ENCODE measurements around the gene TMEM72. TPM values are rescaled to one million over a fixed set of nuclear protein-coding genes. Genes with fewer than 3 reads are reported as not detected.
A peak's percentile ranks its signal among the peaks of the same experiment; 100 is the strongest.

TMEM72 gene
- total RNA-seq, 2 experiments from 2014 or later: not detected

DNA sequence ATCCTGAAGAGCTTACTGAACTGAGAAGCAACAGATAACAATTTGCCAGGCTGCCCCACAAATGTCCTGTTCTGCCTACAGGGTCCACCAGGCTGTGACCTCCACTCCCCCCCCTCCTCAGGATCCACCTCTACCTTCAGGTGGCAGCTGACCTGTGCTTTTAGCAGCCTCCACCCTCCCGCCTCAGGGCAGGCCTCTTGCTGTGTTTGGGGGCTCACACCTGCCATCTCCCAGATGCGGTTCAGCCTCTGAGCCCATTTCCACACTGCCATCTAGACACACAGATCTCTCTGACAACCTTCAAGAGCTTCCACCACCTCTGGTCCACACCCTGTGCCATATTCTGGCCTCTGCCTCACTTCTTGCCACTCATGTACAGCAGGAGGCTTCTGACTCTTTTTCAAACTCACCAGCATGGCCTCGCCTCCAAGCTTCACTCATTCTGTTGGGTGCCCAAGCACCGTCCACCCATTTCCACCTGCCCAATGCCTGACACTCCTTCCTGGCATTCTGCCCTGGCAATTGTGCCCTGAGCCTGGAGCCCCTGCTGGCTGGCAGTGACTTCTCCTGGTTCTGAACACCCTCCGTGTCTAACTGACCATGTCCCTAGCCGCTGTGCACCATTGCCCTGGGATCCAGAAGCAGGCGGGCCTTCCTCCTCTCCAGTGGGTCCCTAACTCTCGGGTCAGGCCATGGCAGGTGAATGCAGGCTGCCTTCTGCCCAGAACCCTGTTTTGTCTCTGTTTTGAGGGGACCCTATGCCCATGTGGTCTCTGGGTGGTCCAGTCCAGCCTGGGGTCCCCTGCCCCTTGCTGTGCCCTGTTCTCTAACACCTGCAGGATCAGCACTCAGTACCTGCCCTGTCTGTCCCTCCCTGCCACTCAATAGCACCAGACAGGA is 18.5 kb downstream of the TMEM72 start:
- ChIA-PET CTCF (interaction anchor here (0.6 to 1.2 kb wide), 2 partner anchors 39 to 62 kb away, joined by 3 to 5 read pairs; no protein-coding TSS in a partner anchor), POLR2A (no interaction called here)
- DNase-seq: no peak
- Mint-ChIP-seq H3K4me1 (no peaks in the 10 kb centered on the region), H3K9me3 (ENCODE audit: low read depth) (no peaks in the 10 kb centered on the region), H3K36me3 (ENCODE audit: low read depth) (no peaks in the 10 kb centered on the region), H3K27me3 (no peaks in the 10 kb centered on the region), H3K27ac (no peak overlapping the region), H3K4me3 (no peak overlapping the region)
- no peak for ATAC-seq
- intact Hi-C loops (cut with DNase I, micrococcal nuclease): no loop called here

DNA sequence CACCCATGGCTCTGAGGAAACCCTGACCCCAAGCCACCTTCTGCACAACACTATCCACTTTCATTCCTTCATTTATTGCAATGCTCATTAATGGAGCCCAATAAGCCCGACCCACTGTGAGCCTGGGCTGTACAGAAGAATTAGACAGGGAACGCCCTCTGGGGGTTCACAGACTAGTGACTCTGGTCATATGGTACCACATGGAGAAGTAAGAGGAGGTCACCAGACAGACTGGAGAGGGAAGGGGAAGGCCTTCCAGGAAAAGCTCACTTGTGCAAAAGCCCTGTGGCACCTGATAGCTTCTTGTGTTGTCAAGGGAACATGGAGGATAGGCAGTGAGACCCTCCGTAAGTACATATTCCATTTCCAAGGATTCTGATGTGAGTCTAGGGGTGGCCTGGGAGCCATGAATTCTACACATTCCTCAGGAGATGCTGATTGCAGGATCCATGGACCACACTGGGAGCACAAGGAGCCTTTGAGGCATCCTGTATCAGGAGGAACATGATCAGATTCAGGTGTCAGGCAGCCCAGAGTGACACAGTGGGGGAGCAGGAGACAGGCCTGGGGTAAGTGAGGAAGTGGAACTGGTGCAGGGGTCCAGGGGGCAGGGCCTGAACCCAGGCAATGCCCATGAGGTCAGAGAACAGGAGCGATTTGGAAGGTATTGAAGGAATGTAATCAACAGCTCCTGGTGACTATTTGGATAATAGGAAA is 19.9 kb downstream of the TMEM72 start:
- DNase-seq: no peak
- no peak for ATAC-seq
- CTCF ChIA-PET: interaction anchor here (1.0 to 3.7 kb wide), 3 partner anchors 35 to 45 kb away, joined by 3 to 23 read pairs (median 17); no protein-coding TSS in a partner anchor
- no peak overlapping the region for H3K4me3 Mint-ChIP-seq
- peaks cover 5% of the 10 kb centered on the region for H3K4me1 Mint-ChIP-seq
- no peaks in the 10 kb centered on the region for H3K36me3 Mint-ChIP-seq (ENCODE audit: low read depth)
- H3K27me3 Mint-ChIP-seq: no peaks in the 10 kb centered on the region
- POLR2A ChIA-PET: no interaction called here
- H3K27ac Mint-ChIP-seq: no peak overlapping the region
- no peaks in the 10 kb centered on the region for H3K9me3 Mint-ChIP-seq (ENCODE audit: low read depth)
- intact Hi-C loops (cut with DNase I, micrococcal nuclease): no loop called here

DNA sequence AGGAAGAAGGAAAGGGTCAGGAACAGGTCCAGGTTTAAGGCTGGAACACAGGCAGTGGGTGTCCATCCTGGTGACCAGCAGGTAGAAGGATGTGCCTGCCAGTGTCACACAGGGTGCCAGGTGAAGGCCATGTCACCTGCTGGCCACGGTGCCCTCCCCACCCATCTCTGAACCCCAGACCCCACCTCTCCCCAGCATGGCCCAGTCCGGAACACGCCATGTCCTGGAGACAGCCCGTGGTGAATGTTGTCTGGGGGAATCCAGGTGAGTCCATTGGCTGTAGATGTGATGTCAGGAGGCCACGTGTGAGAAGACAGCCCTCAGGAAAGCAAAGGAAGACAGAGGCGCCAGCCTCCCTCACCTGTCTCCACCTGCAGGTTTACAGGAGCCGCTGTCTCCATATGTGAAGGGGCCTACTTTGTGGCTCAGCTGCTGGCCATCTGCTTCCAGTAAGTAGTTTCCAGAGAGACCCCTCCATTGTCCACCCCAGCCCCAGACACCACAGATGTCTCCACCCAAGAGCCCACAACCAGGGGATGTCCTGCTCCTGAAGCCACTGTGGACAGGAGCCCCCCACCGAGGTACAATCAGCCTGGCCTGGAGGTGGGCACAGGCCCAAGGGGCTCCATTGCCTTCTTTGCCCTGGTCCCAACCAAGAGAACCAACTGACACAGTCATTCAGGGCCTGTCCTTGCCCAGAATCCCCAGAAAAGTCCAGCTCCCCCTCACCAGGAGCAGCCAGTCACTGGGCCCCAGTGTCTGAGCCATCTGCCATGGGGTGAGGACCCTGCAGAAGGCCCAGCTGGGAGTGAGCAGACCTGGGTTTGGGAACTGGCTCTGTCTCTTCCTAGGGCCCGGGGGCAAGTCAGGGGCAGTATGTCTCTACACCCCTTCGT is 20.7 kb downstream of the TMEM72 start:
- Mint-ChIP-seq H3K27ac (no peak overlapping the region), H3K9me3 (ENCODE audit: low read depth) (no peaks in the 10 kb centered on the region), H3K4me1 (peaks cover 5% of the 10 kb centered on the region), H3K4me3 (no peak overlapping the region), H3K36me3 (ENCODE audit: low read depth) (no peaks in the 10 kb centered on the region), H3K27me3 (no peaks in the 10 kb centered on the region)
- ChIA-PET POLR2A (no interaction called here), CTCF (interaction anchor here (0.5 to 3.7 kb wide), 13 partner anchors 14 to 476 kb away, joined by 3 to 23 read pairs (median 6); partner anchors contain the start of gene DEPP1)
- intact Hi-C loops (cut with DNase I, micrococcal nuclease): loop anchor here (1.0 kb wide), 1 partner anchor 43 kb away; no protein-coding TSS in a partner anchor
- ATAC-seq (no peak), DNase-seq (no peak)

DNA sequence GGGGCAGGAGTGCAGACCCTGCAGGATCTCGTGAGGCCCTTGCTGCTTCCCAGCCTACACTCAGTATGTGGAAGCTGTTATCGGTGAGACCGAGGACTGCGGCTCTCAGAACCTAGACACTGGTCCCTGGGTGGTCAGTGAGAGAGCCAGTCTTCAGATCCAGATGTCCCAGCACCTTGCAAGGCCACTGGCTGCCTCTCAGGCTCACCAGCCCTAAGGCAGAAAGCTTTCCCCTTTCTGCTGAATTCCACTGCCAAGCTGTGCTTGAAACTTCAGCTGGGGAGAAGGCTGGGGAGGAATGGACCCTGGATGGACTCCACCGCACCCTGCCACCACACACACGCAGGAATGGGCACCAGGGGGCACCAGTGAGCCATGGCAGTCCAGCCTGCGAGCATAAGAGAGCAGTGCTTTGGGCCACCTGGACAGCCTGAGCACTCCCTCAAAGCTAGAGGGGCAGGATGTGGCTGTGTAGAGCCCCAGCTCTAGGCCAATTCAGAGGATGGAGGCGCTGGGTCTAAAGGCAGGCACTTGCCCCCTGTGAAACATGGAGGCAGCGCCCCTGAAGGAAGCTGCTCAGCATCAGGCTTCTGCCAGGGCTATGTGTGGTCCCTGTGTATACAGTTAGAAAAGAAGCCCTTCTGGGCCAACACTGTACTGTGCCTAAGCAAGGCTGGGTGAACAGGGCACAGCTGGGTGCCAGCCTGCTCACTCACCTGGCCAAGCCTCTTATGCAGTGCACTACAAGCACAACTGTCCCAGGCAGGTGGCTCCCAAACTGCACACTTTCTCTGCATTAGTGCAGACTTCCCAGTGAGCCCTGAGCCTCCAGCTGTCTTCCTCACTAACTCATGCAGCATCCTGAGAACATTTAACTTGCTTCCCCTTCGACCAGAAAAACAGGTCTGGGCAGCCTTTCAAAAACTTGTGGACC is 21.6 kb downstream of the TMEM72 start:
- ChIA-PET CTCF (interaction anchor here (0.5 to 3.7 kb wide), 15 partner anchors 12 to 475 kb away, joined by 3 to 23 read pairs (median 4); partner anchors contain the start of gene DEPP1), POLR2A (no interaction called here)
- H3K36me3 Mint-ChIP-seq (ENCODE audit: low read depth): no peaks in the 10 kb centered on the region
- no peak overlapping the region for H3K4me3 Mint-ChIP-seq
- no peaks in the 10 kb centered on the region for H3K27me3 Mint-ChIP-seq
- no peaks in the 10 kb centered on the region for H3K9me3 Mint-ChIP-seq (ENCODE audit: low read depth)
- H3K4me1 Mint-ChIP-seq: peaks cover 5% of the 10 kb centered on the region
- intact Hi-C loops (cut with DNase I, micrococcal nuclease): loop anchor here (1.0 kb wide), 1 partner anchor 43 kb away; no protein-coding TSS in a partner anchor
- ATAC-seq (peak; percentile 99), DNase-seq (peak; percentile 91)
- H3K27ac Mint-ChIP-seq: no peak overlapping the region

DNA sequence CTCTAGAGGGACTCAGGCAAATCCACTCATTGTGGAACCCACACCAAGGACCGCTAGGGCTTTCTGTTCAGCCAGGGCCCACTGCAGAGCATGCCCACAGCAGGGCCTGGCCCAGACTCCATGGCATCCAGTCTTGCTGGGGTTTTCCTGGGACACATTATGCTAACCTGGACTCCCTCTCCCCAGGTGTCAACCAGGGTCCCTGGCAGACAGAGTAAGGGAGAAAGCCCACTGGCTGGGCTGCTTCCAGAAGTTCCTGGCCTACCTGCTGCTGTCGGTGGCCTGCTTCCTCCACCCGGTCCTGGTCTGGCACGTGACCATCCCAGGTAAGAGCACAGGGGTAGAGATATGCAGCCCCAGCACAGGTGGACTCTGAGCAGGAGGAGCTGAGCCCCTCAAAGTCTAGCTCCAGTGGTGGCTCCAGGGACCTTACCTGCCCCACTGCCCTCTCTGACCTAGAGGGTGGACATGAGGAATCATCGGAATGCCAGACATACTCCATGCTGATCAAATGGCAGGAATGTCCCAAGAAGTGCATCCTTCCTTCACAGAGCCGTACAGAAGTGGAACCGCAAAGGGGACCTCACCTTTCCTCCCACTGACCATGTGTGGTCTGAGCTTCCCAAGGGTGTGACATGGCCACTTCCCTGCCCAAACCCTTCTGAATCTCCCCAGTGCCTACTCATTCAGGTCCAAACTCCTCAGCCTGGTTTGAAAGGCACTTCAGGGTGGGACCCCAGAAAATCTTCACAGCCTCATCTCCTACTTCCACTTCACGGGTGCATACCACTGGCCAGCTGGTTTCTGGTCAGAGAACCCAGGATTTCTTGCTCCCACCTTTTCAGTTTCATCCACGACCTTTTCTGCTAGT is 22.5 kb downstream of the TMEM72 start:
- no peak overlapping the region for H3K4me3 Mint-ChIP-seq
- no peaks in the 10 kb centered on the region for H3K36me3 Mint-ChIP-seq (ENCODE audit: low read depth)
- no peaks in the 10 kb centered on the region for H3K27me3 Mint-ChIP-seq
- DNase-seq (no peak), ATAC-seq (no peak)
- no peaks in the 10 kb centered on the region for H3K9me3 Mint-ChIP-seq (ENCODE audit: low read depth)
- intact Hi-C loops (cut with DNase I, micrococcal nuclease): no loop called here
- ChIA-PET CTCF (interaction anchor here (0.6 to 3.7 kb wide), 14 partner anchors 12 to 318 kb away, joined by 3 to 23 read pairs (median 6); partner anchors contain the start of gene DEPP1), POLR2A (no interaction called here)
- H3K4me1 Mint-ChIP-seq: peaks cover 5% of the 10 kb centered on the region
- no peak overlapping the region for H3K27ac Mint-ChIP-seq

DNA sequence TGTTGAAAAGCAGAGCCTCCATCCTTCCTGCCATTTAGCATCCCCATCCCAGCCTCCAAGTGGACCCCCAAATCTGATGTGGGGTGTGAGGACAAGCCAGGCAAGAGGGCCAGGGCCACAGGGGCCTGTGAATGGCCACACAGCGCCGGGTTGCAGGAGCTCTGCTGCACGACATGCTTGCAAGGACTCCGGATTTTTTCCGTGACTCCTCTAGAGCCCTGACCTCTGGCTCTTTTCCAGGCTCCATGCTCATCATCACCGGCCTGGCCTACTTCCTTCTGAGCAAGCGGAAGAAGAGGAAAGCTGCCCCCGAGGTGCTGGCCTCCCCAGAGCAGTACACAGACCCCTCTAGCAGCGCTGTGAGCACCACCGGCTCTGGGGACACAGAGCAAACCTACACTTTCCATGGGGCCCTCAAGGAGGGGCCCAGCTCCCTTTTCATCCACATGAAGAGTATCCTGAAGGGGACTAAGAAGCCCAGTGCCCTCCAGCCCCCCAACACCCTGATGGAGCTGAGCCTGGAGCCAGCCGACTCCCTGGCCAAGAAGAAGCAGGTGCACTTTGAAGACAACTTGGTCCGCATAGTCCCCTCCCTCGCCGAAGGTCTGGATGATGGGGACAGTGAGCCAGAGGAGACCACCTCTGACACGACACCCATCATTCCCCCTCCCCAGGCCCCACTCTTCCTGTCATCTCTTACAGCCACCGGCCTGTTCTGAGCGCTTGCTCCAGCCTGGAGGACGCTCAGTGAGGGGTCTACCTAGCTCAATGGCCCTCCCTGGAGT is 23.5 kb downstream of the TMEM72 start:
- no peak overlapping the region for H3K27ac Mint-ChIP-seq
- ChIA-PET CTCF (interaction anchor here (0.6 to 3.7 kb wide), 5 partner anchors 9 to 126 kb away, joined by 3 to 23 read pairs (median 4); no protein-coding TSS in a partner anchor), POLR2A (no interaction called here)
- peaks cover 5% of the 10 kb centered on the region for H3K4me1 Mint-ChIP-seq
- H3K9me3 Mint-ChIP-seq (ENCODE audit: low read depth): no peaks in the 10 kb centered on the region
- intact Hi-C loops (cut with DNase I, micrococcal nuclease): no loop called here
- H3K27me3 Mint-ChIP-seq: no peaks in the 10 kb centered on the region
- ATAC-seq (no peak), DNase-seq (no peak)
- no peak overlapping the region for H3K4me3 Mint-ChIP-seq
- no peaks in the 10 kb centered on the region for H3K36me3 Mint-ChIP-seq (ENCODE audit: low read depth)

DNA sequence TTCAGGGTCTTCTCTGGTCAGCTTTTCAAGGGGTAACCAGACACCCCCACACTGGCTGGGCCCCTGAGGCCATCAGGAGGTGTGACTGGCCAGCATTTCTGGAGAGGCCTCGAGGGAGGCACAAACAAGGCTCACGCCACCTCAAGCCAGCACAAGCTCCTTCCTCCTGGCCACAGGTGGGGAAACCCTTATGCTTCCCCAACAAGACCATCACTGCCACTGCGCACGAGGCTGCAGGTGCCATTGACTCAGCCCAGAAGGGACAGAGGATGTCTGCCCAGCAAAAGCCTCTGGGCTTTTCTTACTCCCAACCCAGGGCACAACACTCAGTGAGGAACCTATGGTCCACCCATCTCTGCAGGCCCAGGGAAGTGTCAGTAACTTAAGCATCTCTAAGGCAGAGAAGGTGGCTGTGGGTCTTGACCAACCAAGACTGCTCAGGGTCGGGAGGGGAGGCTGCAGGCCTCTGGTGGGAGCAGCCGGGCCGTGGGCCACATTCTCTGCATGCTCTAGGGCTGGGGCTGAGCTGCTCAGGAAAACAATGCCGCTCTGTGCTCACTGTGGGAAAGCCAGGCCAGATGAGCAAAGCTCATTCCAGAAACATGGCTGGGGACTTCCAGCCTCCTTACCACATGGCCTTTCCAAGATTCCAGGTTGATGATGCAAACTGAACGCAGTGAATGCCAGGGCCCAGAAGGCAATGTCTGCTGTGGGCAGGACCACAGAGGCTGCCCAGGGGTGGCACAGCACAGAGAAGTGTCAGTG is 24.2 kb downstream of the TMEM72 start:
- no peak for ATAC-seq
- no peaks in the 10 kb centered on the region for H3K36me3 Mint-ChIP-seq (ENCODE audit: low read depth)
- no peaks in the 10 kb centered on the region for H3K9me3 Mint-ChIP-seq (ENCODE audit: low read depth)
- peaks cover 5% of the 10 kb centered on the region for H3K4me1 Mint-ChIP-seq
- CTCF ChIA-PET: interaction anchor here (1.5 to 3.7 kb wide), 2 partner anchors 9 to 41 kb away, joined by 3 to 23 read pairs; no protein-coding TSS in a partner anchor
- no peak overlapping the region for H3K4me3 Mint-ChIP-seq
- no peak for DNase-seq
- POLR2A ChIA-PET: no interaction called here
- peaks cover 2% of the 10 kb centered on the region for H3K27me3 Mint-ChIP-seq
- intact Hi-C loops (cut with DNase I, micrococcal nuclease): no loop called here
- H3K27ac Mint-ChIP-seq: no peak overlapping the region

DNA sequence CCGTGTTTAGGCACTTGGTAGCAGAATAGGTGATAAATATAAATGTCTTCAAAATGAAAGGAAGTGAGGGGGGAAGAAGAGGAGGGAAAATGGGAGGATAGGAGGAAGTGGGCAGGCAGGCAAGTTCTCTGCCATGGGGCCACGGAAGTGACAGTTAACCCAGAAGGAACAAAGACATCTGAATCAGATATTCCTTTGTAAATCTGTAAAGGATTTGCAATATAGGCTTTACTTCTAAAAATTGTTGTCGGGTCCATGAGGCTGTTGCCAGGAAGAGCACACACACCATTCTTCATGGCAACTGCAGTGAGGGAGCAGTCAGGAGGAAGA is 24.8 kb downstream of the TMEM72 start:
- no peaks in the 10 kb centered on the region for H3K36me3 Mint-ChIP-seq (ENCODE audit: low read depth)
- no peaks in the 10 kb centered on the region for H3K9me3 Mint-ChIP-seq (ENCODE audit: low read depth)
- H3K27ac Mint-ChIP-seq: no peak overlapping the region
- H3K27me3 Mint-ChIP-seq: peaks cover 2% of the 10 kb centered on the region
- DNase-seq (no peak), ATAC-seq (no peak)
- peaks cover 5% of the 10 kb centered on the region for H3K4me1 Mint-ChIP-seq
- intact Hi-C loops (cut with DNase I, micrococcal nuclease): no loop called here
- no peak overlapping the region for H3K4me3 Mint-ChIP-seq
- ChIA-PET CTCF (interaction anchor here (1.5 kb wide), 1 partner anchor 8 kb away, joined by 3 read pairs; no protein-coding TSS in a partner anchor), POLR2A (no interaction called here)

All from activated CD4-positive, alpha-beta T cell treated with anti-CD3 and anti-CD28 coated beads for 36 hours (primary cell).